Retina (tissue), 1 donor: ENCODE measurements around the gene RPL18A.

Source experiments
- DNase-seq: peaks from one replicate; pipeline ENCODE4 v3.0.0-alpha.2; 2016

RPL18A gene

DNA sequence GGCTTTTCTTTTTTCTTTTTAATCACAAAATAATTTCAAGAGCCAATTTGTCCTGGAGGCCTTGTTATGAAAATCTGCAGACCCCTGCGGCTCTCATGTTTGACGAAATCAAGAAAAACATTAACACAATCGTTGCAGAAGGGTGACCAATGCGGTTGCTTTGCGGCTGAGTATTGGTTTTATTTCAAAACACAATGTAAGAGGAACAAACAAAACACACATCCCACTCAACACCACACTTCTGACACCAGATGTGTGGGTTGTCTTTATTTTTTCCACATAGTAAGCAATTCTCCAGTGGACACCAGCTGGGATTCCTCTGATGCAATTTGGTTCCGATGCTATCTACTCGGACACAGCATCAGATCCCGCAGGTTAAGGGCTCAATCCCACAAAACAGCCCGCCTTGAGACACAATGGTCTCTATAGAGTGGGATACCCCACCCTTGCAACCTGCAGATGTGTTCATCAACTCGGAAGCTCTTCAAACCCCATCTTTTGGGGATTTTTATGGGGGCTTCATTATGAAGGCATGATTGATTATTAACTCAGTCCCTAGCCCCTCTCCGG is 51.2 kb downstream of the RPL18A start:
- DNase-seq, result no peak
